Measurements from ENCODE around the gene MSH5.

Gene MSH5

DNA sequence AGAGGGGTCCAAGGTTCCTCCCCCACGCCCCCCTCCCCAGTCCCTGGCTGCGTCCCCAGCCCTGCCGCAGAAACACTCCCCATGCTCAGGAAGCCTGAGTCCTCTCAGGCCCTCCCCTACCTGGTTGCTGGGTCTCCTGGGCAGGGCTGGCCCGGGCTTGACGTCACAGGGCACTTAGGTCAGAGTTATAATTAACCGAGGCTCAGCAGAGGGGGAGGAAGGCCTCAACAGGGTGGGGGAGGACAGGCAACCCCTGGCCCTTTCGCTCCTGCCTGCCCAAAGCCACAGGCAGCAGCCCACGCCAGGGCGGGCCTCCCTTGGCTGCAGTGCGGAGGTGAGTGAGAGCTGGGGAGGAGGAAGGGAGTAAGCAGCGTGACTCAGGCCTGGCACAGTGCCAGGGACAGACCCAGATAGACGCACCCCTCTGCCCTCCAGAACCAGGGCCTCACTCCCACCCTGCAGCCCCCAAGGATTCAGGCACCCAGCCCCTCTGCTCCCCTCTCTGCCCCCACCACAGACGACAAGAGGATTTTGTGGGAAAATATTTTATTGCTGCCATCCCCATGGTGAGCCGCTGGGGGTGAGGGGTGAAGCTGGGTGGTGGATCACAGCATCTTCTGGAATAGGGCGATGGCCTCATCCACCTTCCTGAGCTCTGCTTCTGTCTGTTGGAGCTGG lies 37.3 kb downstream of the MSH5 start, which contains the start of gene VWA7:
VWA7 (minus strand) TSS at position 340 of the 678 bp plus-strand sequence. CDS start 549 bp downstream, outside the sequence.
- peak; percentile 93 for DNase-seq (ENCODE audit: low spot score)
- TF ChIP-seq, protein P1, sequence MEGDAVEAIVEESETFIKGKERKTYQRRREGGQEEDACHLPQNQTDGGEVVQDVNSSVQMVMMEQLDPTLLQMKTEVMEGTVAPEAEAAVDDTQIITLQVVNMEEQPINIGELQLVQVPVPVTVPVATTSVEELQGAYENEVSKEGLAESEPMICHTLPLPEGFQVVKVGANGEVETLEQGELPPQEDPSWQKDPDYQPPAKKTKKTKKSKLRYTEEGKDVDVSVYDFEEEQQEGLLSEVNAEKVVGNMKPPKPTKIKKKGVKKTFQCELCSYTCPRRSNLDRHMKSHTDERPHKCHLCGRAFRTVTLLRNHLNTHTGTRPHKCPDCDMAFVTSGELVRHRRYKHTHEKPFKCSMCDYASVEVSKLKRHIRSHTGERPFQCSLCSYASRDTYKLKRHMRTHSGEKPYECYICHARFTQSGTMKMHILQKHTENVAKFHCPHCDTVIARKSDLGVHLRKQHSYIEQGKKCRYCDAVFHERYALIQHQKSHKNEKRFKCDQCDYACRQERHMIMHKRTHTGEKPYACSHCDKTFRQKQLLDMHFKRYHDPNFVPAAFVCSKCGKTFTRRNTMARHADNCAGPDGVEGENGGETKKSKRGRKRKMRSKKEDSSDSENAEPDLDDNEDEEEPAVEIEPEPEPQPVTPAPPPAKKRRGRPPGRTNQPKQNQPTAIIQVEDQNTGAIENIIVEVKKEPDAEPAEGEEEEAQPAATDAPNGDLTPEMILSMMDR (IDR thresholded peaks at IDR 0.05; ENCODE audit: extremely low read depth, missing control alignments): no peak

DNA sequence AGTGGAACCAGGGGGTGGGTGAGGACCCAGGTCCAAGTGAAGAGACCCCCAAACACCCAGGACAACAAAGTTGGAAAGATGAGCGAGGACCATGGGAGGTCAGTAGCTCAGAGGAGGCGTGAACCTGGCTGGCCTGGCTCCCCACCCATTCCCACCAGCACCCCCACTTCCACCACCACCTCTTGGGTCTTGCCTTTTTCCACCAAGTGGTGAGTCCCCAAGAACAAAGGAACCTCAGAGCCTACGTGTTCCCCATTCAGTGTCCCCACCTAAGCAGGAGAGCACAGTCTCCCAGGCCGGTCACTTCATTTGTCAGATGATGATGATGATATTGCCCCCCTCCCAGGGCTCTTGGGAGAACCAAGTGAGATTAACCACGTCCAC lies 37.9 kb downstream of the MSH5 start:
- TF ChIP-seq, protein P1 (IDR thresholded peaks at IDR 0.05; ENCODE audit: extremely low read depth, missing control alignments): no peak
- DNase-seq (ENCODE audit: low spot score): no peak

DNA sequence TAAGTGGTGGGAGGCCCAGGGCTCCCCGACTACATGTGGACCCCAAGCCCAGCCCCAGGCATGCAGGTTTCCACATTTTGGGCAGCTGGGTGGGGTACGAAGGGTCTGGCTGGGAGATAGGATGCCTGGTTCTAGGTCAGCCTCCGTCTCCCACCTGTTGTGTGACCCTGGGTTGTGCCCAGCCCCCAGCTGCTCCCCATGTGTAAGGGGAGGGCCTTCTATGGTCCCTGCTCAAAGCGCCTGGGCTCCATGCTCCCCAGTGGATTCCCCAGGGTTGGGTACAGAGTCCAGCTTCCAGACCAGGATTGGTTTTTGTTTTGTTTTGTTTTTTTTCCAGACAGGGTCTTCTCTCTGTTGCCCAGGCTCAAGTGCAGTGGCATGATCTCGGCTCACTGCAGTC lies 38.4 kb downstream of the MSH5 start:
- no peak for DNase-seq (ENCODE audit: low spot score)
- TF ChIP-seq, protein P1 (IDR thresholded peaks at IDR 0.05; ENCODE audit: extremely low read depth, missing control alignments): no peak

DNA sequence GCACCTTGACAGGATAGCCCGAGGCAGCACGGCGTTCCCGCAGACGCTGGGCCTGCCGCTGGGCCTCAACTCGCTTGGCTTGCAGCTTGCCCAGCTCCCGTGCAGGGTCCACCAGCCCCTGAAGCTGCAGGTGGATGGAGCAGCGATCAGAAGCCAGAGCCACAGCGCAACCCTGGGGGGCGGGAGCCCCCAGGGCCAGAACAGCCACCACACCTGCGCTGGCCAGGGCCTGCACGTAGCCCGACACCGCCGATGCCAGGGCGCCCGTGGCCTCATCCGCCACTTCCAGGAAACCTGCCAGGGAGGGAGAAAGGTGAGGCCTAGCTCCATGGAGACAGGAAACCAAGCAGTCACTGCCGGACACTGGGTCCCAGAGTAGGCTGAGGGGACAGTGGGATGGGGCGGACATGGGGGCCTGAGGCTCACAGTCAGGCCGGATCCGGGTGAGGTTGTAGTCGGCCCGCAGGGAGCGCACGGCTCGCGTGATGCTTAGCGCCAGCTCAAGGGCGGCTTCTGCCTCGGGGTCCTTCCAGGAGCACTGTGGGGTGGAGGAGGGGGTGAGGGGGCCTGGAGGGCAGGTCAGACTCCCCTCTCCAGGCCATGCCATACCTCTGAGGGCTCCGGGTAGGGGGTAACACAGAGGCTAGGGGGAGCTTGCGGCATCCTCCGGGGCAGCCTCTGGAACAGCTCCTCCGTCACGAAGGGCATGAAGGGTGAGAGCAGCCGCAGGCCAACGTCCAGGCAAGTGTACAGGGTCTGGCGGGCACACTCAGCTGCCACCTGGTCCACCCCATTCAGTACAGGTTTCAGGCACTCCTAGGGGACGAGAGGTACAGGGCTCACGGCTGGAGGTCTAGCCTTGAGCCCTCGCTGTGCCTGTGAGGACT lies 39.4 kb downstream of the MSH5 start:
- no peak for DNase-seq (ENCODE audit: low spot score)
- TF ChIP-seq, protein P1 (IDR thresholded peaks at IDR 0.05; ENCODE audit: extremely low read depth, missing control alignments): no peak

DNA sequence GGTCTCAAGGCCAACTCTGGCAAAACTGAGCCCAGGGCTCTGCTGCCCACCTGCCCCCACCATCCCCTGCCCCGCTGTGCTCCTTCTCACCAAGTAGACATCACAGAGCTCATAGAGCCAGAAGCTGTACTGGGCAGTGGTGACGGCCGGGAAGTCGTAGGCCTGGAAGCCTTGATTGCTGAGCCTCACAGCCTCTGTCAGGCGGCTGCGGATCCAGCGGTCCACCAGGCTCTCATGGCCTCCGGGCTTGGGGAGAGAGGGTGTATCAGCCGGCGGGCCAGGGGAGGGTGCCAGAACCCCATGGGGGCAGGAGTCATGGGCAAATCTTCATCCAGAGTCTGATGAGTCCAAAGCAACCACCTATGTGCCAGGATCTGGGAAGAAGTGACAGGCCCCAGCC lies 40.1 kb downstream of the MSH5 start:
- TF ChIP-seq, protein P1 (IDR thresholded peaks at IDR 0.05; ENCODE audit: extremely low read depth, missing control alignments): no peak
- no peak for DNase-seq (ENCODE audit: low spot score)

DNA sequence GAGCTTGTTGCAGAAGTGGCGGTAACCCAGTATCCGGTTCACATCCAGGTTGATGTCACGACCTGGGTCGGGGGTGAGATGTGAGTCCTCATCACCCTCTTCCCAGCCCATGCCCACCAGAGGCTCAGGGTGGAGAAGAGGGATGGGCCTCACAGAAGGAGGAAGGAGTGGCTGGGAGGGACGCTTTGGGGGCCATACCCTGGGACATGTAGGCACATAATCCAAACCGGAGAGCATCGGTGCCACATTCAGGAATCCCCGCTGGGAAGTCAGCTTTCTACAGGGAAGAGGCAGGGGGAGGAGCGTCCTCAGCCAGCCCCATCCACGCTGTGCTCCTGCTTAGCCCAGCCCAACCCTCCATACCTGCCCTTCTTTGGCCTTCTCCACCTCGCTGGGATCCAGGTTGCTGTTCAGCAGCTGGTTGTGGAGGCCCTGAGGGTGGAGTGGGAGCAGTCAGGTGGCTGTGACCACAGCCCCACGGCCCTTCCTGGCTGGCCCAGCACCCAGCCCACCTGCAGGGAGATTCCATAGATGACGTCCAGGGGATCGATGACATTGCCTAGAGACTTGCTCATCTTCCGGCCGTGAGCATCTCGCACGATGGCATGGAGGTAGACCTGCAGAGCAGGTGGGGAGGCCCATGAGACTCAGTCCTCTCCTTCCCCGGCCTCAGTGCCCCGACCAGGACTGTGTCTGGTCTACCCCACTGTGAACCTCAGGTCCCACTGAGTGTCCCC lies 40.9 kb downstream of the MSH5 start:
- TF ChIP-seq, protein P1 (IDR thresholded peaks at IDR 0.05; ENCODE audit: extremely low read depth, missing control alignments): no peak
- no peak for DNase-seq (ENCODE audit: low spot score)

Data from GM20000 (cell line).